Aorta (tissue), 5 donors: ENCODE measurements around the gene ALDH3A2. TPM values are rescaled to one million over a fixed set of nuclear protein-coding genes. Genes with fewer than 3 reads are reported as not detected.
"Not testable (repeated sequence)": the region's sequence is repeated elsewhere in the genome, so short reads cannot be mapped to it uniquely, and the experiment has no call there.

ENCODE experiments used
- ATAC-seq: fragments of 200-7000 bp; cut with Tn5 transposase; one replicate; pipeline ENCODE4 v1.9.1; 2022; ENCODE audit warnings: moderate library complexity; ENCODE audit not compliant: low FRiP score
- DNase-seq, 2 donors: peaks; one replicate each; pipeline ENCODE4 v3.0.0-alpha.2; 2020
- H3K27ac ChIP-seq, 2 donors: one replicate each; pipeline ENCODE4 v1.5.1; 2013; ENCODE audit warnings: low read length in 2 of 2, mild to moderate bottlenecking in 2 of 2, moderate library complexity in 2 of 2, control low read depth in 1 of 2, inconsistent platforms in 1 of 2, low read depth in 1 of 2
- H3K27me3 ChIP-seq, 2 donors: one replicate each; pipeline ENCODE4 v1.6.1; 2013; ENCODE audit warnings: control low read depth in 1 of 2, low read length in 1 of 2, mild to moderate bottlenecking in 1 of 2, moderate library complexity in 1 of 2; ENCODE audit not compliant: insufficient read depth in 2 of 2, control insufficient read depth in 1 of 2
- H3K36me3 ChIP-seq, 2 donors: one replicate each; pipeline ENCODE4 v1.6.1; 2013; ENCODE audit warnings: control low read depth in 1 of 2, low read length in 1 of 2, mild to moderate bottlenecking in 1 of 2; ENCODE audit not compliant: insufficient read depth in 2 of 2, control insufficient read depth in 1 of 2
- H3K4me1 ChIP-seq, 2 donors: one replicate each; pipeline ENCODE4 v1.6.1; 2013; ENCODE audit warnings: low read length in 2 of 2, control low read depth in 1 of 2, mild to moderate bottlenecking in 1 of 2, moderate library complexity in 1 of 2; ENCODE audit not compliant: insufficient read depth in 2 of 2, control insufficient read depth in 1 of 2
- H3K4me3 ChIP-seq, 2 donors: one replicate each; pipeline ENCODE4 v1.5.1; 2013; ENCODE audit warnings: low read length in 2 of 2, control low read depth in 1 of 2, mild to moderate bottlenecking in 1 of 2
- H3K9me3 ChIP-seq: one replicate; pipeline ENCODE4 v1.6.1; 2013; ENCODE audit warnings: mild to moderate bottlenecking, low read length; ENCODE audit not compliant: control insufficient read depth
- WGBS, 2 donors: extraction: QIAGEN DNeasy Blood & Tissue Kit; methylation state at CpG; one replicate each; pipeline ENCODE4 v1.1.7; 2013; 5-methylcytosine and 5-hydroxymethylcytosine counted together
- intact Hi-C, 2 donors: fragments of 100-400 bp; cut with DNase I; formaldehyde crosslinking; loops; one replicate each; pipeline versions ENCODE4 v1.14.2 to v1.15.0; 2022
- polyA plus RNA-seq, 2 donors: library from polyadenylated mRNA; stranded (reverse); fragments of 200-250 nt; gene quantifications; one replicate each; pipeline ENCODE4 v1.2.3, GENCODE V29; 2013
- total RNA-seq, 2 donors: library from RNA; stranded (reverse); fragmentation: NEBNext Ultra II Directional; extraction: Animal tissue kit (Norgen Biotek cat#: 25700); gene quantifications; one replicate each; pipeline ENCODE4 v1.2.1, GENCODE V29; 2021
- donor health status: healthy with polysubstance abuse.
- donor health status: Bipolar disorder and iron deficiency.
- donor health status: DM: no; HTN: no; CAD: no.
- donor health status: DM: no; HTN: no; CAD: no.
- donor health status: DM: yes; HTN: yes; CAD: no.

The ALDH3A2 gene
- total and polyA plus RNA-seq, 4 donors = 49.0 to 122 (median 67.2) TPM

- no peak for ATAC-seq
- Histone ChIP-seq H3K9me3 (no peaks in the 10 kb centered on the region), H3K4me3 (no peak overlapping the region), H3K36me3 (peaks cover 7 to 19% of the 10 kb centered on the region in 2 donors), H3K27ac (no peak overlapping the region), H3K27me3 (peaks cover 0 to 2% of the 10 kb centered on the region in 2 donors), H3K4me1 (peaks cover 0 to 6% of the 10 kb centered on the region in 2 donors)
- no peak for DNase-seq
- WGBS, 2 donors = 18 to 21% methylated on average over 5 of the region's 5 CpGs
- intact Hi-C loops = loop anchor here in 1 of 2 donors (10.0 kb wide), 1 partner anchor 299 kb away; the partner anchor contains the start of gene B9D1
Observed at GRCh38 chr17:19664136-19664820, 15.7 kb downstream of the ALDH3A2 start.

- ATAC-seq = no peak
- H3K27ac ChIP-seq = no peak overlapping the region
- peaks cover 7 to 19% of the 10 kb centered on the region in 2 donors for H3K36me3 ChIP-seq
- peaks cover 0 to 2% of the 10 kb centered on the region in 2 donors for H3K27me3 ChIP-seq
- no peaks in the 10 kb centered on the region for H3K9me3 ChIP-seq
- no peak overlapping the region for H3K4me3 ChIP-seq
- WGBS, 2 donors = 74 to 87% methylated on average over 4 of the region's 4 CpGs
- intact Hi-C loops = loop anchor here in 1 of 2 donors (10.0 kb wide), 1 partner anchor 300 kb away; the partner anchor contains the start of gene B9D1
- peaks cover 0 to 3% of the 10 kb centered on the region in 2 donors for H3K4me1 ChIP-seq
- DNase-seq = no peak
Observed at GRCh38 chr17:19664821-19665181, 16.2 kb downstream of the ALDH3A2 start.

- not testable (repeated sequence) for DNase-seq, ATAC-seq, H3K9me3 ChIP-seq, H3K27me3 ChIP-seq, H3K4me3 ChIP-seq, H3K27ac ChIP-seq, H3K4me1 ChIP-seq, H3K36me3 ChIP-seq
- WGBS, 2 donors = 97% methylated on average over 7 of the region's 7 CpGs
- intact Hi-C loops = loop anchor here in 1 of 2 donors (10.0 kb wide), 1 partner anchor 305 kb away; the partner anchor contains the start of gene B9D1
Observed at GRCh38 chr17:19669680-19670079, 21.1 kb downstream of the ALDH3A2 start.

- DNase-seq (no peak), ATAC-seq (no peak)
- H3K4me3 ChIP-seq = no peak overlapping the region
- no peaks in the 10 kb centered on the region for H3K4me1 ChIP-seq
- 92 to 93% methylated on average over 2 of the region's 2 CpGs for WGBS, 2 donors
- peaks cover 0 to 5% of the 10 kb centered on the region in 2 donors for H3K36me3 ChIP-seq
- no peak overlapping the region for H3K27ac ChIP-seq
- intact Hi-C loops = no loop called here
- no peaks in the 10 kb centered on the region for H3K9me3 ChIP-seq
- H3K27me3 ChIP-seq = no peaks in the 10 kb centered on the region
Observed at GRCh38 chr17:19670908-19671307, 22.4 kb downstream of the ALDH3A2 start.

GRCh38 chr17:19671433-19671832 lies 22.9 kb downstream of the ALDH3A2 start:
- ATAC-seq (no peak), DNase-seq (no peak)
- H3K4me3 ChIP-seq = no peak overlapping the region
- no peaks in the 10 kb centered on the region for H3K9me3 ChIP-seq
- no peak overlapping the region for H3K27ac ChIP-seq
- no peaks in the 10 kb centered on the region for H3K4me1 ChIP-seq
- H3K27me3 ChIP-seq = no peaks in the 10 kb centered on the region
- H3K36me3 ChIP-seq = peaks cover 0 to 4% of the 10 kb centered on the region in 2 donors
- intact Hi-C loops = no loop called here
- WGBS, 2 donors = 76 to 86% methylated on average over 4 of the region's 4 CpGs

GRCh38 chr17:19672009-19672750 lies 23.6 kb downstream of the ALDH3A2 start:
- no peak overlapping the region for H3K4me3 ChIP-seq
- H3K4me1 ChIP-seq = no peaks in the 10 kb centered on the region
- intact Hi-C loops = no loop called here
- no peaks in the 10 kb centered on the region for H3K27me3 ChIP-seq
- ATAC-seq (peak; percentile 15), DNase-seq (no peak)
- peaks cover 0 to 6% of the 10 kb centered on the region in 2 donors for H3K36me3 ChIP-seq
- H3K9me3 ChIP-seq = no peaks in the 10 kb centered on the region
- 56 to 65% methylated on average over 5 of the region's 5 CpGs for WGBS, 2 donors
- H3K27ac ChIP-seq = peak overlapping the region in 1 of 2 donors; percentile 19

GRCh38 chr17:19673623-19674022 lies 25.1 kb downstream of the ALDH3A2 start:
- H3K4me1 ChIP-seq = no peaks in the 10 kb centered on the region
- no peak overlapping the region for H3K27ac ChIP-seq
- H3K4me3 ChIP-seq = no peak overlapping the region
- peak in 1 of 2 donors; percentile 54 for DNase-seq
- H3K36me3 ChIP-seq = peaks cover 0 to 8% of the 10 kb centered on the region in 2 donors
- no peaks in the 10 kb centered on the region for H3K27me3 ChIP-seq
- no peak for ATAC-seq
- no peaks in the 10 kb centered on the region for H3K9me3 ChIP-seq
- WGBS, 2 donors = 15 to 30% methylated on average over 3 of the region's 3 CpGs
- intact Hi-C loops = no loop called here

GRCh38 chr17:19676896-19677295 lies 28.3 kb downstream of the ALDH3A2 start:
- H3K27me3 ChIP-seq = no peaks in the 10 kb centered on the region
- no peaks in the 10 kb centered on the region for H3K9me3 ChIP-seq
- H3K27ac ChIP-seq = no peak overlapping the region
- H3K36me3 ChIP-seq = peaks cover 0 to 5% of the 10 kb centered on the region in 2 donors
- intact Hi-C loops = no loop called here
- no peaks in the 10 kb centered on the region for H3K4me1 ChIP-seq
- H3K4me3 ChIP-seq = no peak overlapping the region
- no peak for DNase-seq
- ATAC-seq = no peak
- 80 to 94% methylated on average over 4 of the region's 4 CpGs for WGBS, 2 donors
